Activated CD4-positive, alpha-beta T cell treated with anti-CD3 and anti-CD28 coated beads, Interleukin-10, Interleukin-2, amounts not matched to agents 100 ng/mL and 50 ng/mL, durations not matched to agents 16 hours and 8 hours (primary cell): Measurements from ENCODE around the gene SPATA19.
"Not testable (repeated sequence)": the region's sequence is repeated elsewhere in the genome, so short reads cannot be mapped to it uniquely, and the experiment has no call there.

Experiments used
- DNase-seq: peaks from one replicate; pipeline ENCODE4 v3.0.0-alpha.2; 2020

The SPATA19 gene, protein sequence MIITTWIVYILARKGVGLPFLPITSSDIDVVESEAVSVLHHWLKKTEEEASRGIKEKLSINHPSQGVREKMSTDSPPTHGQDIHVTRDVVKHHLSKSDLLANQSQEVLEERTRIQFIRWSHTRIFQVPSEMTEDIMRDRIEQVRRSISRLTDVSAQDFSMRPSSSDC

DNA sequence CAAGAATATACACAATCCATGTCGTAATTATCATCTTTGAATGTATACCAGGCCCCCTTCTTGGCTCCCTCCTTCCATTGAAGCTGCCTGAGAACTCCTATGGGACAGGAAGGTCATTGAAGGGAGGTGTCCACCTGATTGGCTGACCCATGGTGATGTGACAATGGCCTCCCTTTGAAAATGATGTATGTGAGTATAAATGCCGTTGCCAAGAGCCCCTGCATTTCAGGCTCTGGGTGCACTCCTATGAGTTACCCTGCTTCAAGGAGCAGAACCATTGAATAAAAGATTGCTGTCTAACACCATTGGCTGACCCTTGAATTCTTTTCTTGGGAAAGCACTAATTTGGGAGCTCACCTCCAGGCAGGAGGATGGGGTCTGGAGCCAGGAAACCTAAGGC is at the start of gene SPATA19:
SPATA19 (minus strand) TSS at position 101 of the 400 bp plus-strand sequence; CDS start at position 34, 67 bp downstream.
- no peak for DNase-seq

DNA sequence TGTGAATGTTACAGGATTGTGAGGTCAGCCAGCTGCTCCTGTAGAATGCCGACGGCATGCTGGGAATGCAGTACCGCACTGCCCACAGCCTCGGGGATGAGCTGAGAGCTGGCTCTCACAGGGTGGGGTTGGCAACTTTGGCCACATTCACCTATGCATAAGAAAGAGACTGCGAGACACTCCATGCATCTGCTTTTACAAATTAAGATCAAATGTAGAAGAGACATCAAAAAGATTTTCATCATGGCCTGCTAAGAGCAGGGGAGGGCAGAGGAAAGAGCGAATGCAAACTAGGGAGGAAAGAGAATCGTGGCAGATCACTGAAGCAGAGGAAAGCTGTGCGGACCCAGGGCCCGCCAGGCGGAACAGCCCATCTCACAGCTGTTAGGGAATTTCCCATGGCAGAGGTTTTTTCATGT is 49.8 kb upstream of the SPATA19 start:
- DNase-seq = no peak

DNA sequence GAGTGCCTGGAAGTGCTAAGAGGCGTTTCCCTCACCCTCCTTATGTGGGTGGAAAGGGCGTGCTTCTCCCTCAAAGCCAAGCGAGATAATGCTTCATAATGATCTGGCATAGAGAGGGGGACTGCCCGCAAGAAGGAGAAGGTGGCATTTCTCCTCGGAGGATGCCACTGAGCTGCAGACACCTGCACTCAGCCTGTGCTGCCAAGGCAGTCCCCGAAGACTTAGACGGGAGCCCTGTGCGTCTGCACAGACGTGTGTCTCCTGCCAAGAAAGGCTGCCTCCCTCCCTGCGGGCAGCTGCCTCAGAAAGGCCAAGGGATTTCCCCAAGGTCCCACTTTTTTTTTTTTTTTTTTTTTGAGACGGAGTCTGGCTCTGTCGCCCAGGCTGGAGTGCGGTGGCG is 48.1 kb upstream of the SPATA19 start:
- no peak for DNase-seq

DNA sequence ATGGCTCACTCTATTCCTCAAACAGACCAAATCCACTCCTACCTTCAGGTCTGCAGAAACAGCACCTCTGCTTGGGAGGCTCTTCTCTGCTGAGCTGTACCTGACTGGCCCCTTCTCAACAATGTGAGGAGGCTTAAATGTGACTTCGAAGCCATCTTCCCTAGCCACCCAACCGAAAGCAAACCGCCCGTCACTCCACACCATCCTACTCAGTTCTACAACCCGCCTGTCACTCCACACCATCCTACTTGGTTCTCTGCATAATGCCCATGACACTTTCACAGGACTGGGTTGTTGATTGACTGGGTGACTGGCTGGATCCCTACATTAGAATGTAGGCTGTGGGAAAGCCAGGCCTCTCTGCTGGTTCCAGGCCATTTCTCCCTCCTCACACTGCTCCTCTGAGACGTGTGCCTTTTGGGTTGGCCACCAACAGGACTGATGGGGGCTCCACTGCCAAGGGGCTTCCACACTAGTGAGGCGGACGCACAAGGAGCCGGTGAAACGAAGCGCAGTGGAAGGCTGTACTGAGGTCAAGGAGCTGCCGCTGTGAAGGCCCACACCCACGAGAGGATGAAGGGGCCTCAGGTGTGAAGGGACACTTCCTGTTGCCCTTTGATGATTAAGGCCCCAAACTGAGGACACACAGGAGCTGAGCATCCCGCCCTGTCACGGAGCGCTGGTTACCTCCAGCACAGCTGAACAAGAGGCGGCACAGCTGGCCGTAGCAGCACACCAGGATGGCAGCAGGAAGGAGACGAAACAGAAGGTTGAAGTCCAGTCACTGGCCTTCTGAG is 47.5 kb upstream of the SPATA19 start:
- DNase-seq = no peak

- no peak for DNase-seq
Measured at GRCh38 chr11:133892126-133892525, 46.8 kb upstream of the SPATA19 start.

- no peak for DNase-seq
Measured at GRCh38 chr11:133889893-133890292, 44.6 kb upstream of the SPATA19 start.

GRCh38 chr11:133889188-133889587 is 43.9 kb upstream of the SPATA19 start:
- no peak for DNase-seq

- DNase-seq = no peak
Measured at GRCh38 chr11:133887692-133888332, 42.5 kb upstream of the SPATA19 start.

DNA sequence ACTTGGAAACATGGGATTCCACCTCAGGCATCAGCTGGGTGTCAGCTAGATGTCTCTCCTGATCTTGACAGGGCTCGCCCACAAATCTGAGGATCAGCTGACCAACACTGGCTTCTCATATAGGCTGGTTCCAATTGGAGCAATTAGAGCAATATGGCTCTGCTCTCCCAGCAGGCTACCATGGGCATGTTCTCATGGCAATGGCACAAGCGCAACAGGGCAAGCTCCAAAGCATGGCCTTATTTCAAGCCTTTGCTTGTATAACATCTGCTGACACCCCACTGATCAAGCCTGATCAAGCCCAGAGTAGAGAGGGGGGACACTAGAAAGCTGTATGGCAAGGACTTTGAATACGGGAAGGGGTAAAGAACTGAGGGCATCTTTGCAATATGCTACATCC is 40.7 kb upstream of the SPATA19 start:
- no peak for DNase-seq

- DNase-seq = no peak
Measured at GRCh38 chr11:133872160-133872559, 26.8 kb upstream of the SPATA19 start.

DNA sequence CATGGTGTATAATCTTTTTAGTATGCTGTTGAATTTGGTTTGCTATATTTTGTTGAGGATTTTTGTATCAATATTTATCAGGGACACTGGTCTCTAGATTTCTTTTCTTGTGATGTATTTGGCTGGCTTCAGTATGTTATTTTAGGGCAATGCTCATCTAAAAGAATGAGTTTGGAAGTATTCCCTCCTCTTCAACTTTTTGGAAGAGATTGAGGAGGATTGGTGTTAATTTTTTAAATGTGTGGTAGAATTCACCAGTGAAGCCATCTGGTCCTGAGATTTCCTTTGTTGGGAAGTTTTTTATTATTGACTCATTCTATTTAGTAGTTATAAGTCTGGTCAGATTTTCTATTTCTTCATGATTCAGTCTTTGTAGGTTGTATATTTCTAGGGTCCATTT is 22.1 kb upstream of the SPATA19 start:
- no peak for DNase-seq

- DNase-seq = no peak
Measured at GRCh38 chr11:133865466-133865865, 20.2 kb upstream of the SPATA19 start.

DNA sequence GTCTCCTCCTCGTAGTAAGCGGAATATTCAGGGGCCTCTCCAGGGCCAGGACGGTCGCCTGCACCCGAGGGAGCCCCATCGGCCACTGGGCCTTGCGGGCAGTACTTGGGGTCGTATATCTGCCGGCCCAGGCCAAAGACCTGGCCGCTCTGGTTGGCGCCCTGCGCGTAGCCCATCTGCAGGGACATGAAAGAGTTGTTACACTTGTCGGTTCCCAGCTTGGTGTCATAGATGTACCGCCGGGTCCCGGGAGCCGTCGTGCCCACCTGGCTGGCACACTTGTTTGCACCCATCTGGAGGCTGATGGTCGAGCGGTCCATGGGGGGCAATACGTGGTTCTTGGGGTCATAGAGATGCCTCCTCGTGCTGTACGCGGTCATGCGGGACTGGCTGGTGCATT is 19.4 kb upstream of the SPATA19 start:
- DNase-seq = no peak

- DNase-seq = no peak
Measured at GRCh38 chr11:133860151-133860550, 14.8 kb upstream of the SPATA19 start.

DNA sequence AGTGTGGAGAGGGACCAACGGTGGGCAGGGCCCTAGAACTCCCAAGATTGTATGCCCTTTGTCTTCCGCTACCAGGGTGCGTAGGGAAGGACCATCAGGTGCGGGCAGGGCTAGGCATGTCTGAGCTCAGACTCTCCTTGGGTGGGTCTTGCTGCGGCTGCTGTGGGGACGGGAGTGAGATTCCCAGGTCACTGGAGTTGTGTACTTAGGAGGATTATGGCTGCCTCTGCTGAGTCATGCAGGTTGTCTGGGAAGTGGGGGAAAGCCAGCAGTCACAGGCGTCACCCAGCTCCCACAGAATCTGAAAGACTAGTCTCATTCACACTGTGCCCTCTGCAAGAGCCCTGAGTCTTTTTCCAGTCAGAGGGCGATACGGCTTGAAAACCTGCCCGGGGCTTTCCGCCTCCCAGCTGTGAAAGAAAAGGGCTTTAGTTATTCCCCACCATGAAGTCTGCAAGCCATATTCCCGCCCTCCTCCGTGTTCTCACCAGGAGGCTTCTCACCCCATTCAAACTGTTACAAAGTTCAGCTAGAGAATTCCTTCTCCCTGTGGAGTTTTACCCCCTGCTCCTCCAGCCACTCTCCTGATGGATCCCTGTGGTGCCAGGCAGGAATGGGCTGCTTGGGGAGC is 9.1 kb upstream of the SPATA19 start:
- not testable (repeated sequence) for DNase-seq

- no peak for DNase-seq
Measured at GRCh38 chr11:133844217-133844616, 1.1 kb downstream of the SPATA19 start.

DNA sequence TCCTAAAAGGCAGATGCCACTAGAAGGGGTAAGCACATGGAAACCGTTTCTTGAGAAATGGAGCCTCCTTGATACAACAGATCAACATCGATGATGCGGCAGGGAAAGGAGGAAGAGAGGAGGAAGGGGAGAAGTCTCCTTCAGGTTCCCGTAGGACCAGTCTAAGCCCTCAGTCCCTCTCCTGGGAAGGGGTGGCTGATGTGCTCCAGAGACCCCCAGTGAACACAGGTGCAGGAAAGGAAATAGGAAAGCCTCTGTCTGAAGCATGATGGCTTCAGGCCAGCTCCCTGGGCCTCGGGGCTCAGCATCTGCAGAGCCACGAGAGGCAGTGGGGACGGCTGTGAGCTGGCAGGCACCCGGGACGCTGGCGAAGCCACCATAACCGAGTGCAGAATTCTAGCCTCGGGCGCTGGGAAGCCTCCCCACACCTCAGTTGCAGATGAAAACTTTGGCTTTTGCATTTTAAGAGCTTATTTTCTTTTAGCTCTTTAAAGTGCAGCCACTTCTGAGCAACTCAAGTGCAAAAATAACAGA is 1.8 kb downstream of the SPATA19 start:
- no peak for DNase-seq

DNA sequence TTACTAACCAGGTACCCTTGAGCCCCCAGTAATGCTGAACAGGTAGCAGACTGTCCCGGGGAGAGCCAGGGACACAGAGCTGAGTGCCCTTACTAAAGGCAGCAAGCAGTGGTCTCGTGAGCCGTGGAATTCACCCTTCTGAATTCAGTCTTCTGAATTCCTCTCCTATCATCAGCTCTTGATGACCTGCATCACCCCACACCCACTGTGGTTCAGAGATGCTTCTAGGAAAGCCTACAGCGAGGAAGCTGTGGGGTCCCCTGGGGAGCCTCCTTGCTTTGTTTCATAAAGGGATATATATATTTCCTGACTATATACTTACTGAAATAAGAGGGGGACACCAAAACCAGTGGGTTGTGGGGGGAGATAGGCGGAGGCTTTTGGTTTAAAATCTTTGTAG is 2.6 kb downstream of the SPATA19 start:
- no peak for DNase-seq

DNA sequence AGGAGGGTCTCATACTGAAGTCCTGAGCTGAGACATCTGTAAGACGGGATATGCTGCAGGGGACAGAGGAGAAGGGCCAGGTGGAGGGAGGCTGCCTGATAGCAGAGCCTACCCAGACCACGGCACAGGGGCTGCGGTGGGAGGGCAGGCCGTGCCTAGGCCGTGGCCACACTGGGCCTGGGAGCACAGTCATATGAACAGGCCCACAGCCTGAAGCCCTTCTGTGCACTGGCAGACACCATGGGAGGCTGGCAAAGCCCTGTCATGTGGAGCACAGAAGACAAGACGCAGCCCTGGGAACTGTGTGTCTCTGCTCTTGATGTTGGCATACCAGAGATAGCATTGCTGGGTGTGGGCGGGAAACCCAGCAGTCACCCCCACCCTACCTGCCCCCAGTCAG is 3.3 kb downstream of the SPATA19 start:
- no peak for DNase-seq

- DNase-seq = no peak
Measured at GRCh38 chr11:133841279-133842043, 3.9 kb downstream of the SPATA19 start.

- DNase-seq = no peak
Measured at GRCh38 chr11:133840479-133840941, 4.8 kb downstream of the SPATA19 start.
